Neural crest cell (in vitro differentiated cells): ENCODE results near the gene ZNF189. TPM values are rescaled to one million over a fixed set of nuclear protein-coding genes. Genes with fewer than 3 reads are reported as not detected.

Experiments used
- DNase-seq: peaks from one replicate; pipeline ENCODE4 v3.0.0; 2021; ENCODE audit warnings: low read depth, mixed read lengths, low spot score
- H3K27ac Mint-ChIP-seq: one replicate; pipeline ENCODE4 v1.8.0; 2021; ENCODE audit warnings: mild to moderate bottlenecking, mixed read lengths; ENCODE audit not compliant: unreplicated experiment
- H3K27me3 Mint-ChIP-seq: 2 replicates; pipeline ENCODE4 v1.8.0; 2021; ENCODE audit warnings: low read depth, mild to moderate bottlenecking, mixed read lengths
- H3K36me3 Mint-ChIP-seq: 2 replicates; pipeline ENCODE4 v1.8.0; 2021; ENCODE audit warnings: low read depth, mild to moderate bottlenecking, mixed read lengths
- H3K4me1 Mint-ChIP-seq: 2 replicates; pipeline ENCODE4 v1.8.0; 2021; ENCODE audit warnings: mixed read lengths
- H3K4me3 Mint-ChIP-seq: one replicate; pipeline ENCODE4 v1.8.0; 2021; ENCODE audit warnings: mild to moderate bottlenecking, mixed read lengths
- H3K9me3 Mint-ChIP-seq: 2 replicates; pipeline ENCODE4 v1.8.0; 2021; ENCODE audit warnings: mixed read lengths
- total RNA-seq: library from RNA; stranded (reverse); gene quantifications from 2 replicates; pipeline ENCODE4 v1.2.1, GENCODE V29; 2021
- TF ChIP-seq, protein P1 (sequence below): fragments of 200-600 bp; sonication (generic); conservative IDR thresholded peaks from 2 replicates; pipeline ENCODE4 v1.5.0; 2021; ENCODE audit warnings: antibody characterized with exemption, mild to moderate bottlenecking

ZNF189 gene
- total RNA-seq, 1 donor from 2014 or later: 24.0 TPM

DNA sequence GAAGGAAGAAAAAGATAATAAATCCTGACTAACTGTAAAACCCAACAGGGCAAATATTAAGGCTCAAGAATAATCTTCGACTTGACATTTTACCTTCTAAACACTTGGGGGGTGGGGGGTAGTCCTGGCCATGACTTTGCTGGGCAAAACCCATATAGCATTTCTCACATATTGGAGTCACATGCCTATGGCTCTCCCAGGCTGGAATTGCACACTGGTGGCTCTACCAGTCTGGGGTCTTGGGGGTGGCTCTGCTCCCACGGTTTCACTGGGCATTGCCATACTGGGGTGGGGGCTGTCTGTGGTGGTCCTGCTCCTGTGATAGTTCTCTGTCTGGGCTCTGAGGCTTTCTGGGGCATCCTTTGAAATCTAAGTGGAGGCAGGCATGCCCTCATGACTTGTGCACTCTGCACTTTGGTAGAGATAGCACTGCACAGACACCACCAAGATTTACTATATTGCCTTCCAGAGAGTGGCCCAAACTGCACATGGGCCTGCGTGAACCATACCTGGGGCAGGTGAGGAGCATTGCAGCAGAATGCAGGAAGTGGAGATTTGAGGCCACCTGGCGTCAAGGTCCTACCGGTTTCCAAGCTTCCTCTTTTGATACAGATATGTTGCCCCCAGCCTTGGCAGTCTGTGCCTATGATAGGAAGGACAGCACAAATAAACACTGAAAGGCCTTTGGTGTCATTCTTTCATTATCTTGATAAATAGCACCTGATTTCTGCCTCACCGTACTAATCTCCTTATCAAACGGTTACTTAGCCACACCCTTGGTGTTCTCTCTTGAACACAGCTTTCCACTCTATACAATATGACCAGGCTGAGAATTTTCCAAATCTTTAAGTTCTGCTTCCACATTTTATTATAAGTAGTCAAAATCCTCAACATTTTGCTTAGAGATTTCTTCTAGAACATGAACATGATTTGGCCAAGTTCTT, 43.6 kb upstream of the ZNF189 start:
- TF ChIP-seq, protein P1, sequence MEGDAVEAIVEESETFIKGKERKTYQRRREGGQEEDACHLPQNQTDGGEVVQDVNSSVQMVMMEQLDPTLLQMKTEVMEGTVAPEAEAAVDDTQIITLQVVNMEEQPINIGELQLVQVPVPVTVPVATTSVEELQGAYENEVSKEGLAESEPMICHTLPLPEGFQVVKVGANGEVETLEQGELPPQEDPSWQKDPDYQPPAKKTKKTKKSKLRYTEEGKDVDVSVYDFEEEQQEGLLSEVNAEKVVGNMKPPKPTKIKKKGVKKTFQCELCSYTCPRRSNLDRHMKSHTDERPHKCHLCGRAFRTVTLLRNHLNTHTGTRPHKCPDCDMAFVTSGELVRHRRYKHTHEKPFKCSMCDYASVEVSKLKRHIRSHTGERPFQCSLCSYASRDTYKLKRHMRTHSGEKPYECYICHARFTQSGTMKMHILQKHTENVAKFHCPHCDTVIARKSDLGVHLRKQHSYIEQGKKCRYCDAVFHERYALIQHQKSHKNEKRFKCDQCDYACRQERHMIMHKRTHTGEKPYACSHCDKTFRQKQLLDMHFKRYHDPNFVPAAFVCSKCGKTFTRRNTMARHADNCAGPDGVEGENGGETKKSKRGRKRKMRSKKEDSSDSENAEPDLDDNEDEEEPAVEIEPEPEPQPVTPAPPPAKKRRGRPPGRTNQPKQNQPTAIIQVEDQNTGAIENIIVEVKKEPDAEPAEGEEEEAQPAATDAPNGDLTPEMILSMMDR: no peak
- Mint-ChIP-seq H3K27ac (no peak overlapping the region), H3K27me3 (no peaks in the 10 kb centered on the region), H3K36me3 (no peaks in the 10 kb centered on the region), H3K9me3 (no peaks in the 10 kb centered on the region), H3K4me3 (no peak overlapping the region), H3K4me1 (no peaks in the 10 kb centered on the region)
- DNase-seq: no peak

DNA sequence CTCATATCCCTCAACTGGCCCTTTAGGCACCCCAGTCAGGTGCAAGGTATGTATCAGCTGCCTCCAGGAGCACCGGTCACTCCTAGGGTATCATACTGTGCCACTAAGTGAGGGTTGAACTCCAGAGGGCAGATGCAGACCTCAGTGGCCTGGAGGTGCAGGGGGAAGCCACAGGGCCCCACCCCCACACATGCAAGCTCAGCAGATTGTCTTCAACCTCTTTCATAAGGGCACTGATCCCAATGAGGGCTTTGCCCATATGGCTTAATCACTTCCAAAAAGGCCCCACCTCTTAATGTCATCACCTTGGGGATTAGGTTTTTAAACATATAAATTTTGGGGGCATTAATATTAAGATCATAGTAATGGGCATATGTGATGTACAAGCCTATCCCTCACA, 42.0 kb upstream of the ZNF189 start:
- H3K27ac Mint-ChIP-seq: no peak overlapping the region
- H3K4me3 Mint-ChIP-seq: no peak overlapping the region
- H3K4me1 Mint-ChIP-seq: no peaks in the 10 kb centered on the region
- TF ChIP-seq, protein P1: no peak
- no peaks in the 10 kb centered on the region for H3K9me3 Mint-ChIP-seq
- no peak for DNase-seq
- no peaks in the 10 kb centered on the region for H3K27me3 Mint-ChIP-seq
- no peaks in the 10 kb centered on the region for H3K36me3 Mint-ChIP-seq

- Mint-ChIP-seq H3K9me3 (peaks cover 4% of the 10 kb centered on the region), H3K4me3 (no peak overlapping the region), H3K27me3 (no peaks in the 10 kb centered on the region), H3K4me1 (no peaks in the 10 kb centered on the region), H3K36me3 (no peaks in the 10 kb centered on the region), H3K27ac (no peak overlapping the region)
- DNase-seq: no peak
- TF ChIP-seq, protein P1: no peak
Observed at GRCh38 chr9:101359679-101360078, 39.0 kb upstream of the ZNF189 start.

DNA sequence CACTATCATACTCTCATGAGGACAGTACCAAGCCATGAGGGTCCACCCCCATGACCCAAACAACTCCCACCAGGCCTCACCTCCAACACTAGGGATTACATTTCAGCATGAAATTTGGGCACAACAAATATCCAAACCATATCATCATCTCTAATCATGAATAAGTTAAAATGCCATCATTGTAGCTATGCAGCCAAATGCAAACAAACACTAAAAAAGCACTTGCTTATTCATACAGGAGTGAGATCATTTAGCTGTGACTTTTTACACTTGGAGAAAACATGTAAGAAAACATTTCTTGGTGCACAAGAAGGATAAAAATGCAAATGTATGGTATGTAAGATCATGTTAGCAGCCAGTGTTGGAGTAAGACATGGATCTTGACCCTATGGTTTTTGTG, 38.0 kb upstream of the ZNF189 start:
- Mint-ChIP-seq H3K27ac (no peak overlapping the region), H3K36me3 (no peaks in the 10 kb centered on the region), H3K27me3 (no peaks in the 10 kb centered on the region), H3K9me3 (peaks cover 4% of the 10 kb centered on the region), H3K4me1 (no peaks in the 10 kb centered on the region), H3K4me3 (no peak overlapping the region)
- TF ChIP-seq, protein P1: no peak
- no peak for DNase-seq

- Mint-ChIP-seq H3K27ac (no peak overlapping the region), H3K36me3 (no peaks in the 10 kb centered on the region), H3K9me3 (peaks cover 4% of the 10 kb centered on the region), H3K4me3 (no peak overlapping the region), H3K4me1 (no peaks in the 10 kb centered on the region), H3K27me3 (no peaks in the 10 kb centered on the region)
- DNase-seq: no peak
- TF ChIP-seq, protein P1: no peak
Observed at GRCh38 chr9:101362450-101362849, 36.2 kb upstream of the ZNF189 start.
